ENCODE data around the gene DPP4.
A peak's percentile ranks its signal among the peaks of the same experiment; 100 is the strongest.

Gene DPP4

DNA sequence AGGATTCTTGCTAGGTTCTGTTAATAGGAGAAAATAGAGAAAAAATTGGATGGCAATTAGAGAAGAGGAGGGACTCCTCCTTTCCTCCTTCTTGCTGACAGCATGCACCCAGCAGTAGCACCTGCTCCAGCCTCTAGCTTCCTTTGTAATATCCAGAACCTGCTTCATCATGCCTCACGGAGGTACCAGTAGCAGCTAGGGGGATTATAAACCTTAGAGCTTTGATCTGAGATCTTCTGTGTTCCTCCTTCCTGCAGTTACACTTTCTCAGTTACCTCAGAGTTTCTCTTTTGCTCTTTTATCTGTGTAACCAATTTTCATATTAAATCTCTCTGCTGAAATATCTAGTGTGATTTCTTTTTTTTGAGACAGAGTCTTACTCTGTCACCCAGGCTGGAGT, 16.6 kb downstream of the DPP4 start:
- peaks cover 31% of the 10 kb centered on the region for H3K4me1 ChIP-seq (ENCODE audit: insufficient read depth, low read length)
- no peak overlapping the region for H3K4me2 ChIP-seq (ENCODE audit: insufficient read depth, low read length)
- H2AFZ ChIP-seq (ENCODE audit: low read depth, low read length), result no peak overlapping the region
- H3K79me2 ChIP-seq (ENCODE audit: insufficient read depth, low read length), result peaks cover 99% of the 10 kb centered on the region
- DNase-seq (peak; percentile 44), ATAC-seq (ENCODE audit: insufficient read depth, low read depth) (peak; percentile 72)
- H3K27ac ChIP-seq (ENCODE audit: low read length), result peak overlapping the region; percentile 6; the same call in 1 of the 2 replicates
- no peak overlapping the region for H3K9ac ChIP-seq (ENCODE audit: low read depth, low read length)
- H4K20me1 ChIP-seq (ENCODE audit: insufficient read depth, low read length), result peaks cover 9% of the 10 kb centered on the region; the same call in 1 of the 2 replicates
- TF ChIP-seq, protein P1, sequence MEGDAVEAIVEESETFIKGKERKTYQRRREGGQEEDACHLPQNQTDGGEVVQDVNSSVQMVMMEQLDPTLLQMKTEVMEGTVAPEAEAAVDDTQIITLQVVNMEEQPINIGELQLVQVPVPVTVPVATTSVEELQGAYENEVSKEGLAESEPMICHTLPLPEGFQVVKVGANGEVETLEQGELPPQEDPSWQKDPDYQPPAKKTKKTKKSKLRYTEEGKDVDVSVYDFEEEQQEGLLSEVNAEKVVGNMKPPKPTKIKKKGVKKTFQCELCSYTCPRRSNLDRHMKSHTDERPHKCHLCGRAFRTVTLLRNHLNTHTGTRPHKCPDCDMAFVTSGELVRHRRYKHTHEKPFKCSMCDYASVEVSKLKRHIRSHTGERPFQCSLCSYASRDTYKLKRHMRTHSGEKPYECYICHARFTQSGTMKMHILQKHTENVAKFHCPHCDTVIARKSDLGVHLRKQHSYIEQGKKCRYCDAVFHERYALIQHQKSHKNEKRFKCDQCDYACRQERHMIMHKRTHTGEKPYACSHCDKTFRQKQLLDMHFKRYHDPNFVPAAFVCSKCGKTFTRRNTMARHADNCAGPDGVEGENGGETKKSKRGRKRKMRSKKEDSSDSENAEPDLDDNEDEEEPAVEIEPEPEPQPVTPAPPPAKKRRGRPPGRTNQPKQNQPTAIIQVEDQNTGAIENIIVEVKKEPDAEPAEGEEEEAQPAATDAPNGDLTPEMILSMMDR (IDR thresholded peaks at IDR 0.05; ENCODE audit: borderline replicate concordance, extremely low read depth, low read length, poor library complexity, severe bottlenecking), result no peak
- no peak for TF ChIP-seq EZH2 (IDR thresholded peaks at IDR 0.05; ENCODE audit: borderline replicate concordance, low read depth, low read length, severe bottlenecking)
- H3K9me3 ChIP-seq (ENCODE audit: insufficient read depth, low read length, severe bottlenecking), result peaks cover 4% of the 10 kb centered on the region
- no peaks in the 10 kb centered on the region for H3K27me3 ChIP-seq (ENCODE audit: insufficient read depth, low read length, poor library complexity)
- H3K4me3 ChIP-seq (ENCODE audit: low read depth in 1 of 2, low read length in 2 of 2), result no peak overlapping the region
- peaks cover 77% of the 10 kb centered on the region for H3K36me3 ChIP-seq (ENCODE audit: insufficient read depth, low read length)

GRCh38 chr2:162056796-162057399, 17.1 kb downstream of the DPP4 start:
- no peak for DNase-seq
- Histone ChIP-seq H4K20me1 (ENCODE audit: insufficient read depth, low read length) (peaks cover 9% of the 10 kb centered on the region; the same call in 1 of the 2 replicates), H3K4me1 (ENCODE audit: insufficient read depth, low read length) (peaks cover 29% of the 10 kb centered on the region), H3K4me3 (ENCODE audit: low read depth in 1 of 2, low read length in 2 of 2) (no peak overlapping the region), H3K9ac (ENCODE audit: low read depth, low read length) (no peak overlapping the region), H2AFZ (ENCODE audit: low read depth, low read length) (no peak overlapping the region), H3K79me2 (ENCODE audit: insufficient read depth, low read length) (peaks cover 99% of the 10 kb centered on the region), H3K27me3 (ENCODE audit: insufficient read depth, low read length, poor library complexity) (no peaks in the 10 kb centered on the region), H3K9me3 (ENCODE audit: insufficient read depth, low read length, severe bottlenecking) (peaks cover 4% of the 10 kb centered on the region), H3K27ac (ENCODE audit: low read length) (peak overlapping the region; percentile 3; the same call in 1 of the 2 replicates), H3K36me3 (ENCODE audit: insufficient read depth, low read length) (peaks cover 75% of the 10 kb centered on the region), H3K4me2 (ENCODE audit: insufficient read depth, low read length) (no peak overlapping the region)
- TF ChIP-seq EZH2 (IDR thresholded peaks at IDR 0.05; ENCODE audit: borderline replicate concordance, low read depth, low read length, severe bottlenecking), result no peak
- TF ChIP-seq, protein P1 (IDR thresholded peaks at IDR 0.05; ENCODE audit: borderline replicate concordance, extremely low read depth, low read length, poor library complexity, severe bottlenecking), result no peak
- ATAC-seq (ENCODE audit: insufficient read depth, low read depth), result no peak

DNA sequence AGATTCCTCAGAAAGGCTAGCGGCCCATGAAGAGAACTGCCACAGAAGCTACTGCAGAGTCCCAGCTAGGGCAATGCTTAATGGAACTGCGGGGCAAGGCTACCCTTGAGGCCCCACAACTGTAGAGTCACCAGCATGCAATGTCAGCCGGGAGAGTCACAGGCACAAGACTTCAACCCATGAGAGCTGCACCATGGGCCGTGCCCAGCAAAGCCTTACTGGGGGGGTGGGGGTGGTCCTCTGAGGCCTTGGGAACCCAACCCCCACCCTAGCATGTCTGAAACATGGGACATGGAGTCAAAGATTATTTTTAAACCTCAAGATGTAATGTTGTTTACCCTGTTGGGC, 20.2 kb downstream of the DPP4 start:
- Histone ChIP-seq H3K27ac (ENCODE audit: low read length) (no peak overlapping the region), H3K4me1 (ENCODE audit: insufficient read depth, low read length) (peaks cover 12% of the 10 kb centered on the region), H3K4me3 (ENCODE audit: low read depth in 1 of 2, low read length in 2 of 2) (no peak overlapping the region), H2AFZ (ENCODE audit: low read depth, low read length) (no peak overlapping the region), H3K9ac (ENCODE audit: low read depth, low read length) (no peak overlapping the region), H3K79me2 (ENCODE audit: insufficient read depth, low read length) (peaks cover 100% of the 10 kb centered on the region), H3K36me3 (ENCODE audit: insufficient read depth, low read length) (peaks cover 82% of the 10 kb centered on the region), H3K9me3 (ENCODE audit: insufficient read depth, low read length, severe bottlenecking) (peaks cover 4% of the 10 kb centered on the region), H4K20me1 (ENCODE audit: insufficient read depth, low read length) (peaks cover 13% of the 10 kb centered on the region), H3K27me3 (ENCODE audit: insufficient read depth, low read length, poor library complexity) (no peaks in the 10 kb centered on the region), H3K4me2 (ENCODE audit: insufficient read depth, low read length) (no peak overlapping the region)
- TF ChIP-seq, protein P1 (IDR thresholded peaks at IDR 0.05; ENCODE audit: borderline replicate concordance, extremely low read depth, low read length, poor library complexity, severe bottlenecking), result no peak
- ATAC-seq (ENCODE audit: insufficient read depth, low read depth) (no peak), DNase-seq (no peak)

Measured in DND-41 (cell line).